Endothelial cell of umbilical vein (primary cell): Measurements from ENCODE around the gene CASP9.

ENCODE experiments used
- EZH2 ChIP-seq: IDR thresholded peaks from 2 replicates; pipeline ENCODE4 v1.6.1; 2012; ENCODE audit warnings: borderline replicate concordance, low read depth, mild to moderate bottlenecking, moderate library complexity, low read length, inconsistent platforms; ENCODE audit not compliant: severe bottlenecking
- FOS ChIP-seq: IDR thresholded peaks from 2 replicates; pipeline ENCODE4 v1.6.1; 2011; ENCODE audit warnings: mild to moderate bottlenecking, low read length, moderate library complexity, borderline replicate concordance; ENCODE audit not compliant: insufficient read depth
- GATA2 ChIP-seq: IDR thresholded peaks from 2 replicates; pipeline ENCODE4 v1.7.0; 2011; ENCODE audit warnings: low read depth, mild to moderate bottlenecking, moderate library complexity, mixed read lengths, low read length; ENCODE audit not compliant: insufficient read length, insufficient read depth
- JUN ChIP-seq: IDR thresholded peaks from 2 replicates; pipeline ENCODE4 v1.6.1; 2011; ENCODE audit warnings: borderline replicate concordance, low read depth; ENCODE audit not compliant: insufficient read length, insufficient read depth
- MYC ChIP-seq: IDR thresholded peaks from one replicate; pipeline ENCODE4 v1.6.1; 2011; ENCODE audit warnings: mild to moderate bottlenecking, low read depth, low read length
- POLR2A ChIP-seq: IDR thresholded peaks from 2 replicates; pipeline ENCODE4 v1.6.1; 2012; ENCODE audit warnings: low read depth, mild to moderate bottlenecking, control low read depth, low read length
- POLR2AphosphoS5 ChIP-seq: IDR thresholded peaks from 2 replicates; pipeline ENCODE4 v1.6.1; 2012; ENCODE audit warnings: low read depth, mild to moderate bottlenecking, control low read depth, low read length, moderate library complexity; ENCODE audit not compliant: insufficient read depth
- TF ChIP-seq, protein P1 (sequence below), 2 donors: IDR thresholded peaks; 1 replicate in 1 of 2; 2 replicates in 1 of 2; pipeline ENCODE4 v1.5.1; 2011; ENCODE audit warnings: low read length in 2 of 2, mild to moderate bottlenecking in 2 of 2, moderate library complexity in 2 of 2, control low read depth in 1 of 2, inconsistent platforms in 1 of 2, low read depth in 1 of 2; ENCODE audit not compliant: insufficient read depth in 1 of 2; ENCODE audit errors: extremely low read depth in 1 of 2
- TF ChIP-seq, protein P2 (sequence below): IDR thresholded peaks from 2 replicates; pipeline ENCODE4 v1.6.1; 2011; ENCODE audit not compliant: insufficient read depth, insufficient read length

DNA sequence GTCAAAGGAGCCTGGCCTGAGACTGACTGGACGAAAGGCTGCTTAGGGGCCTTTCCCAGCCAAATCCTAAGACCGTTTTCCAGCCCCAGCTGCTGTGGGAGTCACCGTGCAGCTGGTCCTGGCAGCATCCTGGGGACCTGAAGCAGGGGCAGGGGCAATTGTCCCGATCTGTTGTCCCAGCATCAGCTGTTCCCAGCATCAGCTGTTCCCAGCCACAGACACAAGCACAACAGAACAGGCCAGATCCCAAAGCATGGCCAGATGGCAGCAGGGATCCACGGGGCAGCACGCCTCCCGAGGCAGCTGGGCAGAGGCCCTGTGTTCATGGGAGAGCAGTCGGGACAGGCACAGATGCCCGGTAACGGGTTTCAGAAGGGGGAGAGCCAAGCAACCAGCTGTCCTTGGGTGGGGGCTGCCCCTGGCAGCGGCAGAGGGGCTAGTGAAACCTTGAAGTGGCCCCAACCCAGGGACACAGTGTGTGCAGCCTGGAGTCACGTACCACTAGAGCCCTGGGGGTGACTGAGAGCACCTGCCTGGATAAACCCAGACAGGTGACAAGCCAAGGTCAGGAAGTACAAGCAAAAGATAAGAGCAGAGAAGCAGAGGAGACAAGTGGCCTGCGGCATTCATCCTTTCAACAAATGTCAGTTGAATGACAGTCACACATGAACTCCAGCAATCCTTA, 34.8 kb downstream of the CASP9 start:
- no peak for TF ChIP-seq EZH2
- TF ChIP-seq POLR2A, result no peak
- no peak for TF ChIP-seq GATA2
- TF ChIP-seq, protein P1, sequence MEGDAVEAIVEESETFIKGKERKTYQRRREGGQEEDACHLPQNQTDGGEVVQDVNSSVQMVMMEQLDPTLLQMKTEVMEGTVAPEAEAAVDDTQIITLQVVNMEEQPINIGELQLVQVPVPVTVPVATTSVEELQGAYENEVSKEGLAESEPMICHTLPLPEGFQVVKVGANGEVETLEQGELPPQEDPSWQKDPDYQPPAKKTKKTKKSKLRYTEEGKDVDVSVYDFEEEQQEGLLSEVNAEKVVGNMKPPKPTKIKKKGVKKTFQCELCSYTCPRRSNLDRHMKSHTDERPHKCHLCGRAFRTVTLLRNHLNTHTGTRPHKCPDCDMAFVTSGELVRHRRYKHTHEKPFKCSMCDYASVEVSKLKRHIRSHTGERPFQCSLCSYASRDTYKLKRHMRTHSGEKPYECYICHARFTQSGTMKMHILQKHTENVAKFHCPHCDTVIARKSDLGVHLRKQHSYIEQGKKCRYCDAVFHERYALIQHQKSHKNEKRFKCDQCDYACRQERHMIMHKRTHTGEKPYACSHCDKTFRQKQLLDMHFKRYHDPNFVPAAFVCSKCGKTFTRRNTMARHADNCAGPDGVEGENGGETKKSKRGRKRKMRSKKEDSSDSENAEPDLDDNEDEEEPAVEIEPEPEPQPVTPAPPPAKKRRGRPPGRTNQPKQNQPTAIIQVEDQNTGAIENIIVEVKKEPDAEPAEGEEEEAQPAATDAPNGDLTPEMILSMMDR (IDR thresholded peaks at IDR 0.05; ENCODE audit: extremely low read depth in 1 of 2, insufficient read depth in 1 of 2, low read depth in 1 of 2, low read length in 2 of 2), result no peak
- TF ChIP-seq, protein P2, sequence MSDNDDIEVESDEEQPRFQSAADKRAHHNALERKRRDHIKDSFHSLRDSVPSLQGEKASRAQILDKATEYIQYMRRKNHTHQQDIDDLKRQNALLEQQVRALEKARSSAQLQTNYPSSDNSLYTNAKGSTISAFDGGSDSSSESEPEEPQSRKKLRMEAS, result no peak
- no peak for TF ChIP-seq JUN
- TF ChIP-seq POLR2AphosphoS5, result no peak
- no peak for TF ChIP-seq FOS
- no peak for TF ChIP-seq MYC
